Measurements from ENCODE around the gene TAF12.
A peak's percentile ranks its signal among the peaks of the same experiment; 100 is the strongest.

The TAF12 gene

GRCh38 chr1:28560886-28561285 lies 82.0 kb downstream of the TAF12 start:
- Histone ChIP-seq H3K4me3 (no peak overlapping the region), H3K27ac (peak overlapping the region in 1 of 21 experiments; percentile 26)

Measured in skin epidermis (tissue), 12 donors.